Skeletal muscle cell (primary cell): ENCODE measurements around the gene PARVA.

Source experiments
- DNase-seq: peaks from one replicate; pipeline ENCODE4 v3.0.0-alpha.2; 2010; ENCODE audit warnings: low read depth
- H3K4me3 ChIP-seq: 2 replicates; pipeline ENCODE4 v1.5.1; 2011; ENCODE audit warnings: low read depth, mild to moderate bottlenecking, control low read depth, low read length, moderate library complexity

The PARVA gene

GRCh38 chr11:12402025-12402424 is 24.7 kb downstream of the PARVA start:
- no peak overlapping the region for H3K4me3 ChIP-seq
- DNase-seq = no peak

- no peak for DNase-seq
- no peak overlapping the region for H3K4me3 ChIP-seq
Observed at GRCh38 chr11:12402691-12403120, 25.3 kb downstream of the PARVA start.

DNA sequence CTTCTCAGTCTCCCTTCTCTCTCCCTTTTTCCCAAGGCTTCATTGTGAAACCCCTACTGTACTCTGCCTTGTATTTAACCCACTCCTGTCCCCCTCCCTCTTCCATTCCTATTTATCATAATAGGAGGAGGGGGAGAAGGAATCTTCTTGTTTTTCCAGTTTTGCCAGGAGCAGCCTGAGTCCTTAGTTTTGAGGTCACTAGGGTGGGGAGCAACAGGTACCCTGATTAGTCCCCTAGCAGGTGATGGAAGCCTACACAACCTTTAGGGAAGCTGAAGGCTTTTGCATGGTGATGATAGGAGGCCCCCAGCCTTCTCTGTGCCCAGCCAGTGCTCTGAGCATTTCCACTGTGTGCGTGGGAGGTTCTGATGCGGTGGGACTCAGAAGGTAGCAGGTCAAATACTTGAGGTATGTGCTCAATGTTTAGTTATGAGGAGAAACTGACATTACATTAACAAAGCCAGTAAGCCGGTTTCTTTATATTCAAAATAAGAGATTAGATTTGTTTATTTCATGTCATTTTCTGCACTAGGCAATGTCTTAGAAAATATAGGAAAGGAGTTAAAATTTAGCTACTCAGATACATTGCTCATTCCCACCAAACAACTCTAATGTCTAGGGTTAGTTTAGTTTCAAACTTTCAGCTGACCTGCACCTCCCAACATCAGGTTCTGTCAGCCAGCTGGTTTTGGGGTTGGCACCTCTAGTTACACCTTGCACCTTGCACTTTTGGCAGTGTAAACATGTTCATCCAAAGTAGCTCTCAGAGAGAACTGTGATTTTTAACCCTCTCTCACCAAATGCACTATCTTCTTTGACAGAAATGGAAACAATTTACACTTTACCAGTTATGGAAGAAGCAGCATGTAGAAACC is 26.0 kb downstream of the PARVA start:
- H3K4me3 ChIP-seq = no peak overlapping the region
- no peak for DNase-seq

- H3K4me3 ChIP-seq = no peak overlapping the region
- DNase-seq = no peak
Observed at GRCh38 chr11:12403997-12404350, 26.6 kb downstream of the PARVA start.

GRCh38 chr11:12404436-12404835 is 27.1 kb downstream of the PARVA start:
- H3K4me3 ChIP-seq = no peak overlapping the region
- DNase-seq = no peak

DNA sequence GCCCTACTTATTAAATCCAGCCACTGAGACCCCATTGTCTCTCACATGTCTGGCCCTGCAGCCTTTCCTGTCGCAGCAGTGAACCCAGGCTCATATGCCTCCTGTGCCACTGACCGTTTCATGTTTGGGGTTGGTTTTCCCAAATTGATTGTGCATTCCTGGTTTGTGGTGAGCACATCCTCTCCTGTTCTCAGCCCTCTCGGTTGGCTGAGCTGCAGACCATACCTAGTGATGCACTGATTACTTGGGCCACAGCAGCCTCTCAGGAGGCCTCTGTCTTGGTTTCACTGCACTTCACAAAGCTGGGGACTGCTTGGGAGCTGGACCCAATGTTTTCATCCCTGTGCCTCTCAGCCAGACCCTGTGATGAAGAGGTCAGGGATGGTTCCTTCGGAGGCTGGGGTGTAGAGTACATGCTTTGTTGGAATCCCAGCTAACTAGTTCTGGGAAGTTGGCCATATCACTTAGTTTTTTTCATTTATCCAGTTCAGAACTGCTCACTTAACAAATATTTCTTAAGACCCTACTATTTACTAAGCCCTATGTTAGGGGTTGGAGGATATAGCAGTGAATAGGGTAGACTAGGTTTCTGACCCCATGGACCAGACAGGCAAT is 30.9 kb downstream of the PARVA start:
- no peak for DNase-seq

DNA sequence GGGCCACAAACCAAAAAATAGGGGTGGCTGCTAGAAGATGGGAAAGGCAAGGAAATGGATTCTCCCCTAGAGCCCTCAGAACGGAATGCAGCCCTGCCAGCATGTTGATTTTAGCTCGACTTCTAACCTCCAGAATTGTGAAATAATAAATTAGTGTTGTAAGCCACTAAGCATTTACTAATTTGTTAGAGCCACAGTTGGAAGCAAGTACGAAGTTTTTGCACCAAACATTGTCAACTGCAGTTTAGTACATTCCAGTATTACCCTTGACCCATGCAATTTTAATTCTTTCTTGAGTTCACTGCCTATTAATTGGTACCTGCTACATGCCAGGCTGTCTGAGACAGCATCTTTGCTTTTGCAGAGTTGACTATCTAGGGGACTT is 32.2 kb downstream of the PARVA start:
- no peak for DNase-seq
- H3K4me3 ChIP-seq = no peak overlapping the region

More for the DNA sequence above, 30.9 kb downstream of the PARVA start:
- no peak overlapping the region for H3K4me3 ChIP-seq

DNA sequence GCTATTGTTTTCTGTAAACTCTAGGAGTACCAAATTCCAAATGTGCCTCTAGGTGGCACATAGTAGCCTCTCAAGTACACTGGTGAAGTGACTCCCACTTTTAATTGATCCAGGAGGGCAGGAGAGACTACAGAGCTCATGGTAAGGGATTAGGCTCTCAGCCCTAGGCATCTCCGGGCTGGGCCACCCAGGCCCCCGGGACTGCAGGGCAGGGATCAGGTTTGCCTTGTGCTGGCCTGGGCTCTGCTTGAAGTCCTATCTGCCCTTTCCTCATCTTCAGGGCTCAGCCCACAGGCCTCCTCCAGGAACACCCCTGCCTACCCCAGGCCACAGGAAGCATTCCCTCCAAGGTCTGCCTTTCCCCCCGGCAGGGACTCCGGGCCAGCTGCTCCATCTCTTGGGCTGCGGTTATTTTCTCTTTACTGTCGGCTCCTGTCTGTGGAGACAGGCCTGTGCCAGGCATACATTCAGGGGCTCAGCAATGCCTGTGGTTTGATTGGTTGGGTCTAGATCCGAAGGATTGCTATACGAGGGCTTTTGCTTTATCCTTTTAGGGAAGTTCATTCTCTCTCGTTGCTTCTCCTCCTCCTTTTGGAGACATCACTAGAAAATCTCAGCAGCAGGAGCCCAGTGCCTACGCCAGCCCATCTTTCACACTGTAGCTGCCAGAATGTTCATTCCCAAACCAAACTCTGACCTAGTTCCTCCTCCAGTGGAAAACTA is 32.8 kb downstream of the PARVA start:
- no peak for DNase-seq
- H3K4me3 ChIP-seq = no peak overlapping the region

- DNase-seq = no peak
- H3K4me3 ChIP-seq = no peak overlapping the region
Observed at GRCh38 chr11:12411393-12411792, 34.0 kb downstream of the PARVA start.

- peak; percentile 84 for DNase-seq
- no peak overlapping the region for H3K4me3 ChIP-seq
Observed at GRCh38 chr11:12411806-12412727, 34.7 kb downstream of the PARVA start.

DNA sequence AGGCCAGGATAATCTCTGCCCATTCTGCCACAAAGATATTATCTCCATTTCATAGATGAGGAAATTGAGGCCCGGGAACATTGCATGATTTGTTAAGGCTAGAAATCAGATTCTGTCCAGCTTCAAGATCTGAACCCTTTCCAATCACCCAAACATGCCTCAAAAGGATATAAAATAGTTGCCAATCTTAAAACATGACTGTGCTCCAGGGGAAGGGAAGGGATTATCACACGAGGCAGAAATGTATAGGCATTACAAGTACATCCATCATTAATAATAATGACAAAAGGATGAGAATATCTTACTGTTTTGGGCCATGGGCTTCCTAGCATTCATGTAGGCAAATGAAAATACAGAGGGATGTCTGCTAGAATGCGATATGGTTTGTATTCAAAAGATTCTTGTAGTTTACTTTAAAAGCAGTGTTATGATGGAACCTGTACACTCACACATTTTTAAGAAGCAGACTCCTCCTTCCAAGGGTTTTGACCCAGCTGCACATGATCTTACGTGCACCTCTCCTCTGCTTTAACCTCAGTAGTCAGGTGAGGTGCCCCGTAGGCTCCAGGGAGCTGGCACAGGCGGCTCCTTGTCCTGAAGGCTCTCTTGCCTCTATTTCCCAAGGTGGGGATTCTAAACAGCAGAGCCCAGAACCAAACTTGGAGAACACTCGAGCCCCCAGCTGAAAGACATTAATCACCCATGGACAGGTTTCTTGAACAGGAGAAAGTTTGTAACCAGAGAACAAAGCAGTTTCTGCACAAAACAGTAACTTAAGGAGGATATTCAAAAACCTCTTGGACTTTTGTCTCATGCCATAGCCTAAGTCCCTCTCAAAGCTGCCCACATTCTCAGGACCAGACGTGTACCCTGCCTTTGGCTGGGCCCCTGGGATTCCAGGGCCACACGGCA is 36.0 kb downstream of the PARVA start:
- DNase-seq = no peak
- H3K4me3 ChIP-seq = no peak overlapping the region

DNA sequence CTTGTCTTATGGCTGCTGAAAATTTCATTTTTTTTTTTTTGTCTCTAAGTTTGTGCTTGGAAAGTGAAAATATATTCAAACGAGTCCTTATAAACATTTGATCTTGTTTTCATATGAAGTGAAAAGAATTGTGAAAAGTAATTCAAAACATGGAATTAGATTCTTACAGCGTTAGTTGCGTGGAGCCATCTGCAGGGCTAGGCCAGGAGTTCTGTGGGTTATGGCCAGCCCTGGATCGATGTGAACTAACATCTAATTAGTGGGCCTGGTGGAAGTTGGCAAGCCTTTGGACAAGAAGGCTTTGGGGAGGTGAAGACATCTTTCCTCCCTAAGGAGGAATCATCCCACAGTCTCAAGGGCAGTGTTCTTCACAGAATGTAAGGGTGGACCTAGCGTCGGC is 37.2 kb downstream of the PARVA start:
- no peak for DNase-seq
- no peak overlapping the region for H3K4me3 ChIP-seq

- no peak overlapping the region for H3K4me3 ChIP-seq
- DNase-seq = no peak
Observed at GRCh38 chr11:12415342-12415966, 38.1 kb downstream of the PARVA start.

DNA sequence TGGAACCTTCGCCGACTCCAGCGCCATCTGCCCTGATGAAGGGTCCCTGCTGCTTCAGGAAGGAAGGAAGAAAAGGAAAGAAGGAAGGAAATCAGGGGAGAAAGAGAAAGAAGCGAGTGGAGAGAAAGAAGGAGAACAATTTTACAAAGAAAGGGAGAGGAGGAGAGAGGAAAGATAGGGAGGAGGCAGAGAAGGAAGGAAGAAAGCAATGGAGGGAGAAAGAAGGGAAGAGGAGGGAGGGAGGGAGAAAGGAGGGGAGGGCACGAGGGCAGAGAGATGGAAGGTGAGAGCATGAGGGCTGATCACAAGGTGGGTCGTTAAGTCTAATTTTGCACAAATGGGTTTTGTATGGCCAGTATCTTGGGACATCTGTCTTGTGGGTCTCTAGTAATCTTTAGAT is 39.2 kb downstream of the PARVA start:
- DNase-seq = no peak
- H3K4me3 ChIP-seq = no peak overlapping the region

DNA sequence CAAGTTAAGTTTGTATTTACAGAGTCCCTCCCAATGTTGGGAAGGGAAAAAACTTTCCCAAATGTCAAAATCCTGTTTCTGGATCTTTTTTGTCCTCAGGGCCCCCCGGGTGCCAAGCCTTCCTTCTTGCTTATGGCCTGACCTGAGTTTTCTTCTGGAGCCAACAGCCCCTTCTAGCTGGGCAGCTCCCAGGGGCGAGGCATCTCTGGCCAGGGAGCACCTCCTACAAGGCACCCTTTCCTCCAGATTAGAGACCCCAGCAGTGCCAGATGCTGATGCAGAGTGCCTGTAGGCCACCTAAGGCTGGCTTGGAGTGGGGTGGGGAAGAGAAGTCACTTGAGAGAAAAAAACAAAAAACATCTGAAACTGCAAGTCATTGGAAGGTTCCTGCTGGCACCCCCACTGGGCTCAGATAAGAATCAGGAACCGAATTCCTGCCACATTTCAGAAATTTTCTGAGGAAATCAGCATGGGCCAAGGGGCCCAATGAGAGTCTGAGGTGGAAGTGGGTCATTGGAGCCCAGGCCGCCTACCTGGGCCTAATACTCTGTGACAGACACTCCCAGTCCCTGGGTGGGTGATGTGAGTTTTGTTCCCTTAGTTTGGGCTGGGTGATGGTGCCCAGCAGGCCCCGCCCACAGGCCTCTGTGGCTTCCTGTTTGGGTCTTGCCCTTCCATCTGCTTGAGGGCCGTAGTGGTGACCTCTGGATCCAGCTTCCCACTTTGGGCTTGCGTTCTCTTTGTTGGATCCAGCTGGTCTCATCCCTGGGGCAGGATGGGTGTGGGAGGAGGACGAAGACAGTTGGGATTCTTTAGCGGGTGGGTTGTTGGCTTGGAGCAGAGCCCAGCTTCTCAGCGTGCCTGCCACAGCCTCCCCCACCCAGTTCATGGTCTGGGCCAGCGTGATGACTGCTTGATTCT is 40.6 kb downstream of the PARVA start:
- peak; percentile 45 for DNase-seq
- no peak overlapping the region for H3K4me3 ChIP-seq

DNA sequence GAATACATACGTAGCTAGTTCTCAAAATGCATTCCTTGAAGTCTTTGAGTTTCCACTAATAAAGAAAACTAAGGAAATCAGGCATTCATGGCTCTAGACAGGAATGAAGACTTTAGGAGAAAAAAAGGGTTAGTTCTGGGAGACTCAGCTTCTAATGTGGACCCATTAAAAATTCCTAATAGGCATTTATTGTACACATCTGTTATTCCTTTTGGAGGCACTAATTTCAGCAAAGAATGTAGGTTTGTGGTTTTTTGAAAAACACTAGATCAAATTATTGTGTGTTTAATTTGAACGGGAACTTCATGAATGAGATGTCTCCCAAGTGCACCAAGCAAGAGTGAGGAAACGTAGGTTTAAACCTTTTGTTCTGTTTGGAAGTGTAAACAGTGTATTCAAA is 42.7 kb downstream of the PARVA start:
- no peak for DNase-seq
- H3K4me3 ChIP-seq = no peak overlapping the region

- no peak for DNase-seq
- H3K4me3 ChIP-seq = no peak overlapping the region
Observed at GRCh38 chr11:12420706-12421105, 43.3 kb downstream of the PARVA start.
